RPMI8226 (cell line): Measurements from ENCODE around the gene LRBA.
"Not testable (repeated sequence)": the region's sequence is repeated elsewhere in the genome, so short reads cannot be mapped to it uniquely, and the experiment has no call there.

Experiments
- DNase-seq: peaks from one replicate; pipeline ENCODE4 v3.0.0-alpha.2; 2015

Gene LRBA

GRCh38 chr4:151014521-151015458, at the start of gene LRBA:
LRBA (minus strand) TSS chr4:151015284; CDS start chr4:151014642, 642 bp downstream.
- DNase-seq: peak; percentile 88

GRCh38 chr4:151063143-151063542, 48.1 kb upstream of the LRBA start:
- DNase-seq: not testable (repeated sequence)

- DNase-seq: no peak
Observed at GRCh38 chr4:151055539-151055938, 40.5 kb upstream of the LRBA start.

DNA sequence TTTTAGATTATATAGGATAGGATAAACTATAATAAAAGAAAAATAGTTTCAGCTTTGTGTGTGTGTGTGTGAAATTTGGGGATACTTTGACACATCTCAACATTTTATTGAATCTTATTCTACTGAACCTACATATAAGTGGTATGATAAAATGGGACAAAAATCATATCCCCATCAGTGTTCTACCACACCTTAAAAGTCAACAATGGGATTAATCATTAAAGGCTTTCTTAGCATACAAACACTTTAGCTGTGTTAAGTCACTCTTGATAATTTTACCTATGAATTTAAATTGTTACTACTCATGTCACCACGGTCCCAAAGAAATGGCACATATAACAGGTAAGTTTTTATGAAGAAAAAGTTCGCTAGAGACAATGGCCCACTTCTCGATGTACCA, 37.7 kb upstream of the LRBA start:
- no peak for DNase-seq

- DNase-seq: no peak
Observed at GRCh38 chr4:151049430-151049884, 34.4 kb upstream of the LRBA start.

DNA sequence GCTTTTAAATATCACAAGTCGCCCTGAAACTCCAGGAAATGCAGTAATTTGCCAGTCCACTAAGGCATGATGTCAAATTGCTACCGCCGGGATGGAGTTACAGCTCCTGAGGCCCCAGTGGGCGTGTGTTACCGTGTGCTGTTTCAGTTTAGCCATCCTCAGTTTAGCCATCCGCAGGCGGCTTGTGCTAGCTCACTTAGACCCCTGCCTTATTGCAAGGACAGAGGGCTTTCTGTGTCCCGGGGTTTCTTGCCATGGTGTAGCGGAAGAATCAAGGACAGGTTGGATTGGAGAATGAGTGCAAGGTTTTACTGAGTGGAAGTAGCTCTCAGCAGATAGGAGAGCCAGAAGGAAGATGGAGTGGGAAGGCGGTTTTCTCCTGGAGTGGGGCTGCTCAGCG, 33.8 kb upstream of the LRBA start:
- DNase-seq: no peak

DNA sequence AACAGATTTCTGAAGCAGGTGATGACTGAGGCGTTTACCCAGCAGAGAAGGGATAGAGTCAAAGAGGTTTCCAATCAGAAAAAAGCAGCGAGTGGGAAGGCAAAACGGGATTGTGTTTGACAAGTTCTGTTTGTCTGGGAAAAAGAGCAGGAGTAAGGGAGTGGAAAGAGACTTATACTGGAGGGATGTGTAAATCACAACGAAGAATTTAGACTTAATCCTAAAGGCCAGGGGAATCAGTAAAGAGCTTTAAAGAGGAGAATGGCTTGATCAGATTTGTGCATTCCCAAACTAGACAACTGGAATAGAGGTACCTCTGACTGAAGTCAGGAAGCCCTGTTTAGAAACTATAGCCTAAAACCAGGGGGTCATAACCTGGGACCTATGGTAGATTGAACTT, 31.5 kb upstream of the LRBA start:
- no peak for DNase-seq

DNA sequence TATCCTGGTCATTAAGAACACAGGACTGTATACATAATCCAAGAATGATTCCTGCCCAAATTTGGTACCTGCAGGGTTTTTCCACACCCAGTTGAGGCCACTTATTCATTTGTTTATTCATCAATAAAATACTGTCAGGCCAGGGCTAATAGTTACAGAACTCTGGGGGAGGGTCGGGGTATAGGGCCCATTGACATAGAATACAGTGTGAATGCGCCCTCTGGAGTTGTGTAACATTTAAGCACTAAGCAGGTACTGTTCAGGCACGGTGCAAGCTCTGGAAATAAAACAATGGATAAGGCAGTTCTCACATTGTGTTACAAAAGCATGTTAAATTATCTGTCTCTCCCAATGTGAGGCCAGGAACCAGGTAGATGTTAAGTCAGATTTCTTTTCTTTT, 30.8 kb upstream of the LRBA start:
- peak; percentile 14 for DNase-seq

GRCh38 chr4:151043803-151044515, 28.9 kb upstream of the LRBA start:
- DNase-seq: no peak

DNA sequence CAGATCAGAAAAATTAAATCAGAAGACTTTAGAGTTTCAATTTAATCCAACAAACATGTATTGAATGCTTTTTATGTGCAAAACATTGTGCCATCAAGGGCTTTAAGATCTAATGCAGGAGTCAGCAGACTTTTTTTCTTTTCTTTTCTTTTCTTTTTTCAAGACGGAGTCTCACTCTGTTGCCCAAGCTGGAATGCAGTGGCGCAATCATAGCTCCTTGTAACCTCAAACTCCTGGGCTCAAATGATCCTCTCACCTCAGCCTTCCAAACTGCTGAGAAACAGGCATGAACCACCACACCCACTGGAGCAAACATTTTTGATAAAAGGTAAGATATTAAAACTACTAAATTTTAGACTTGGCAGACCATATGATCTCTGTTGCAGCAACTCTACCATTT, 24.6 kb upstream of the LRBA start:
- no peak for DNase-seq

- DNase-seq: no peak
Observed at GRCh38 chr4:151038452-151039157, 23.5 kb upstream of the LRBA start.

DNA sequence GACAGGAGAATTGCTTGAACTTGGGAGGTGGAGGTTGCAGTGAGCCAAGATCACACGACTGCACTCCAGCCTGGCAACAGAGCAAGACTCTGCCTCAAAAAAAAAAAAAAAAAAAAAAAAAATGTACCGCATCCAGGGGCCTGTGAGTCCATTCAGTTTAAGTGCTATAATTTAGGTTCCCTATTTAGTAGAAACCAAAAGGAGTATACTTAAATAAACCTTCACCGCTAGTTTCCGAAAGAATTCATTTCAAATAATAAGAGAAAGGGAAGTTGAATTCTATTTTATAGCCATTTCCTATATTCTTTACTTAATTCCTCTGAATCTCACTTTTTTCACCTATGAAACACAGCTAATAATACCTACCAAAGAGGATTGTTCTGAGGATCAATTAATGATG, 20.8 kb upstream of the LRBA start:
- no peak for DNase-seq

DNA sequence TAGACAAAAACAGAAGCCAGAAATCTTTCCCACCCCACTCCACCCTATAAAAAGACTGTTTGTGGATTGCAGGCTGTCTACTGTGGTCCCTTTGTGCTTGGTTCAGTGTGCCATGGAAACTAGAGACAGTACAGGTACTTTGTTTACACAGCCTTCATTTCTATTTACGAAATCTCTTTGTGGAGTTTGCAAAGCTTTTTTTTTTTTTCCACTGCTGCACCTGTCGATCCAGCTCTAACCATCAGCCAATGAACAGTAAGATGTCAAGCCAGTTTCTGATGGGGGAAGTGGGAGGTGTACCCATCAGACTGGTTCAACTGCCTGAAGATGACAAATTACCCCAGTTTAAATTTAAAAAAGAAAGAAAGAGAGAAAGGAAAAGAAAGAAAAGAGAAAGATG, 20.2 kb upstream of the LRBA start:
- no peak for DNase-seq

DNA sequence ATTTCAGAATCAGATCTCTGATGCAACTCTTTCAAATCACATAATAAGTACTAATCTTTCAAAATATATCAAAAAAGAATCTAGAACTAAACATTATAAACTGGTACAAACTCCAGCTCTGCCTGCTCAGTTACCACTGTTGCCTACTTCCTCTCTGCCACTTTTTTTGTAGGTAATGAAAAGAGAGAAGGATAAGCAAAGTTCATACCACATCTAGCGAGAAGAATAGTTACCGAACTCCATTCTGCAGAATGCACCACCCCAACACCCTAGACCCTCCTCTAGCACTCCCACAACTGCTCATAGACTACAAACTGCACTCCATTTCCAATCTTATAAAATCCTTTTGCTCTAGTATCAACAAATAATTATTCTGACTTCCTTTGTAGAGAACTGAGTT, 19.7 kb upstream of the LRBA start:
- DNase-seq: no peak

GRCh38 chr4:151031831-151032605, 16.9 kb upstream of the LRBA start:
- no peak for DNase-seq

- DNase-seq: no peak
Observed at GRCh38 chr4:151029537-151029936, 14.5 kb upstream of the LRBA start.

GRCh38 chr4:151029006-151029405, 13.9 kb upstream of the LRBA start:
- DNase-seq: not testable (repeated sequence)

DNA sequence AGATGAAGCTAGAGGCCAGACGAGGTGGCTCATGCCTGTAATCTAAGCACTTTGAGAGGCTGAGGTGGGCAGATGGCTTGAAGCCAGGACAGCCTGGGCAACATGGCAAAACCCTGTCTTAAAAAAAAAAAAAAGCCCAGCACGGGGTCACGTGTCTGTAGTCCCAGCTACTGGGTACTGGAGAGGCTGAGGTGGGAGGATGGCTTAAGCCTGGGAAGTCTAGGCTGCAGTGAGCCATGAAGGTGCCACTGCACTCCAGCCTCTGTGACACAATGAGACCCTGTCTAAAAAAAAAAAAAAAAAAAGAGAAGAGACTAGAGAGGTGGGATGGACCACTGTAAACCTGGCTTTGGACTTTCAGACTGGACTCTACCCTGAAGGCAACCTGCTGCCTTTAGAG, 10.7 kb upstream of the LRBA start:
- no peak for DNase-seq

DNA sequence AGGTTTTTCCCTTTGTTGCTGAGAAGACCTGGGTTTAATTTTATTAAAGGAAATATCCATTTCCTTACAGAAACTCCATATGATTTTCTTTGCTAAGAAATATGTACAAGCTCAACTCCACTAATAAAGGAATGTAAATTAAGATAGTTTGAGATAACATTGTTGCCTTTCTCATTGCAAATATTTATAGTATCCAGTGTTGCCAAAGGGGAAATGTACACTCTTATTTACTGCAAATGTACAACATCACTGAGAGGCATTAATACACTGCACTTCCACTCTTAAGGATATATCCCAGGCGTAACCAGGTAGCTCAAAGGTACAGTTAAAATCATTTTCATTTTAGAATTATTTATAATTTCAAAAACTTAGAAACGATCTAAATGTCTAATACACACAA, 7.5 kb upstream of the LRBA start:
- DNase-seq: no peak

DNA sequence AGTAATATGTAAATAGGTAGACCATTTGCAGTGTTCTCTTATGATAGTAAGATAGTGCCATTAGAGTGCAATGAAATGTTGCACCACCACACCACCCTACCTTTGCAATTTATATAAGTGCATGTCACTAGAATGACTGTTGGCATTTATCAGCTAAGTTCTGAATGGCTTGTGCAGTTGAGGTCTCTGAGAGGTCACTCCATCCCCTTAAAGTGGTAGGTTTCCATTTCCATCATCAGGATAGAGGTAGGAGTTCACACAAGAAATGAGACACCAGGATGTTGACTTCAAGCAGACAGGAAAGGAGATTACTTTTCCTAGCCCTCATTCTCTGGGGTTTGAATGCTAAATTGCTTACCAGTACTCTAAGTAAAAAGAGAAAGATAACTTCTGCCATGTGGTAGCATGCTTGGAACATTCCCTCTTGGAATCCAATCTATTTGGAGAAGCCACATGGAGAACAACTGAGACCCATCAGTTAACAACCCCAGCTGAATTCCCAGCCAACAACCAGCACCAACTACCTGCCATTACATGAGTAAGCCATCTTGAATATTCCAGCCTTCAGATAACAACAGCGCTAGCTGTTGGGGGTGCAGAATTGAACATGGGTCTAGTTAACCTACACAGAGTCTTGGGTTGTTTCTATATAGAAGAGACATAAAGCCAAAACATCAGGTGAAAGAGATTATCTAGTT, 6.7 kb upstream of the LRBA start:
- DNase-seq: no peak

GRCh38 chr4:151015459-151016347, 619 bp upstream of the LRBA start:
- DNase-seq: peak; percentile 80
